HepG2 (cell line): ENCODE results near the gene IST1. TPM values are rescaled to one million over a fixed set of nuclear protein-coding genes. Genes with fewer than 3 reads are reported as not detected.

Experiments
- CENPT ChIP-seq: sonication (generic); formaldehyde crosslinking; IDR thresholded peaks from 2 replicates; pipeline ENCODE4 v1.8.0; 2022; ENCODE audit warnings: low read depth, mild to moderate bottlenecking, moderate library complexity, missing genetic modification reagents
- ELF1 ChIP-seq: sonication (generic); formaldehyde crosslinking; IDR thresholded peaks from 2 replicates; pipeline ENCODE4 v1.4.0; 2020; ENCODE audit warnings: missing genetic modification reagents
- FOXA3 ChIP-seq: IDR thresholded peaks from 2 replicates; pipeline ENCODE4 v1.6.1; 2016; ENCODE audit warnings: missing genetic modification reagents, missing compliant biosample characterization
- FOXO1 ChIP-seq: sonication (generic); formaldehyde crosslinking; IDR thresholded peaks from 2 replicates; pipeline ENCODE4 v1.4.0; 2020; ENCODE audit warnings: missing genetic modification reagents
- GZF1 ChIP-seq: sonication (generic); formaldehyde crosslinking; IDR thresholded peaks from 2 replicates; pipeline ENCODE4 v1.5.1; 2020; ENCODE audit warnings: mild to moderate bottlenecking, missing genetic modification reagents
- HNF4A ChIP-seq: sonication (generic); formaldehyde crosslinking; IDR thresholded peaks from 2 replicates; pipeline ENCODE4 v1.4.0; 2020; ENCODE audit warnings: missing genetic modification reagents
- MXI1 ChIP-seq: IDR thresholded peaks from 3 replicates; pipeline ENCODE4 v1.6.1; 2012; ENCODE audit warnings: low read depth, low read length, inconsistent platforms, borderline replicate concordance
- NCOA1 ChIP-seq: sonication (generic); formaldehyde crosslinking; IDR thresholded peaks from 2 replicates; pipeline ENCODE4 v1.9.0; 2021; ENCODE audit warnings: missing genetic modification reagents
- NONO ChIP-seq, 2 experiments: fragments of 450-650 bp in 1 of 2; sonication (generic) in 1 of 2; formaldehyde crosslinking in 1 of 2; IDR thresholded peaks in 1 of 2; conservative IDR thresholded peaks in 1 of 2; 2 replicates each; pipeline versions ENCODE4 v1.6.1 to v1.8.0; 2017 to 2022; ENCODE audit warnings: mild to moderate bottlenecking in 1 of 2, missing genetic modification reagents in 1 of 2, moderate library complexity in 1 of 2
- RFX1 ChIP-seq: fragments of 450-650 bp; IDR thresholded peaks from 2 replicates; pipeline ENCODE4 v1.6.1; 2017
- SRF ChIP-seq: IDR thresholded peaks from 2 replicates; pipeline ENCODE4 v1.6.1; 2011; ENCODE audit warnings: mild to moderate bottlenecking, low read depth, low read length, moderate library complexity
- SUZ12 ChIP-seq: fragments of 150-350 bp; IDR thresholded peaks from 2 replicates; pipeline ENCODE4 v1.6.1; 2014; ENCODE audit warnings: low read depth, low read length
- TBX2 ChIP-seq: sonication (generic); formaldehyde crosslinking; IDR thresholded peaks from 2 replicates; pipeline ENCODE4 v1.5.0; 2020; ENCODE audit warnings: missing genetic modification reagents, mild to moderate bottlenecking, borderline replicate concordance
- TBX3 ChIP-seq: fragments of 450-650 bp; IDR thresholded peaks from 2 replicates; pipeline ENCODE4 v1.6.1; 2017; ENCODE audit warnings: antibody characterized with exemption, mild to moderate bottlenecking, inconsistent platforms, borderline replicate concordance
- ZBTB21 ChIP-seq: sonication (generic); formaldehyde crosslinking; IDR thresholded peaks from 2 replicates; pipeline ENCODE4 v1.4.0; 2020; ENCODE audit warnings: missing genetic modification reagents
- ZEB1 ChIP-seq: IDR thresholded peaks from 2 replicates; pipeline ENCODE4 v1.6.1; 2012; ENCODE audit warnings: mild to moderate bottlenecking, low read depth, inconsistent platforms; ENCODE audit not compliant: insufficient replicate concordance
- ZMYM3 ChIP-seq: sonication (generic); formaldehyde crosslinking; IDR thresholded peaks from 2 replicates; pipeline ENCODE4 v1.5.1; 2020; ENCODE audit warnings: mild to moderate bottlenecking, missing genetic modification reagents
- ZNF10 ChIP-seq: sonication (generic); formaldehyde crosslinking; IDR thresholded peaks from 2 replicates; pipeline ENCODE4 v1.4.0; 2020; ENCODE audit warnings: mild to moderate bottlenecking, low read depth, missing genetic modification reagents, borderline replicate concordance
- ZNF136 ChIP-seq: sonication (generic); formaldehyde crosslinking; IDR thresholded peaks from 2 replicates; pipeline ENCODE4 v1.8.1; 2022; ENCODE audit warnings: low read depth, mild to moderate bottlenecking, moderate library complexity, missing genetic modification reagents
- ZNF143 ChIP-seq: sonication (generic); formaldehyde crosslinking; IDR thresholded peaks from 2 replicates; pipeline ENCODE4 v1.4.0; 2020; ENCODE audit warnings: missing genetic modification reagents
- ZNF317 ChIP-seq: sonication (generic); formaldehyde crosslinking; IDR thresholded peaks from 2 replicates; pipeline ENCODE4 v1.5.0; 2020; ENCODE audit warnings: mild to moderate bottlenecking, missing genetic modification reagents
- ZNF44 ChIP-seq: sonication (generic); formaldehyde crosslinking; IDR thresholded peaks from 2 replicates; pipeline ENCODE4 v1.5.1; 2020; ENCODE audit warnings: mild to moderate bottlenecking, missing genetic modification reagents
- ZNF563 ChIP-seq: sonication (generic); formaldehyde crosslinking; IDR thresholded peaks from 2 replicates; pipeline ENCODE4 v1.8.0; 2022; ENCODE audit warnings: mild to moderate bottlenecking, moderate library complexity, missing genetic modification reagents
- ZSCAN29 ChIP-seq: sonication (generic); formaldehyde crosslinking; conservative IDR thresholded peaks from 2 replicates; pipeline ENCODE4 v1.4.0; 2020; ENCODE audit warnings: mild to moderate bottlenecking, missing genetic modification reagents
- polyA plus RNA-seq, 8 experiments: library from polyadenylated mRNA; depleted of rRNA in 3 of 8; stranded (reverse) in 7 of 8; unstranded in 1 of 8; fragments of >200 nt; fragmentation: Illumina TruSeq in 4 of 8; extraction: Trizol in 4 of 8; gene quantifications; 2 replicates each; pipeline versions ENCODE4 v1.2.1 to v1.2.3, GENCODE V29; 2011 to 2016; ENCODE audit warnings: low read depth in 4 of 8, missing spikeins in 1 of 8, mixed read lengths in 1 of 8; ENCODE audit not compliant: insufficient read depth in 1 of 8
- total RNA-seq, 5 experiments: library from RNA; depleted of rRNA; stranded (reverse); fragments of >200 nt; fragmentation: Illumina TruSeq; extraction: Trizol; gene quantifications; 2 replicates each; pipeline ENCODE4 v1.2.3, GENCODE V29; 2016; ENCODE audit warnings: low read depth in 1 of 5
- TF ChIP-seq, protein P1 (sequence below): IDR thresholded peaks from 2 replicates; pipeline ENCODE4 v1.6.1; 2016; ENCODE audit warnings: low read depth
- TF ChIP-seq, protein P2 (sequence below): sonication (generic); formaldehyde crosslinking; IDR thresholded peaks from 2 replicates; pipeline ENCODE4 v1.5.0; 2020; ENCODE audit warnings: missing genetic modification reagents, mild to moderate bottlenecking, borderline replicate concordance
- TF ChIP-seq, protein P3 (sequence below): sonication (generic); formaldehyde crosslinking; IDR thresholded peaks from 2 replicates; pipeline ENCODE4 v1.4.0; 2020; ENCODE audit warnings: missing genetic modification reagents

The IST1 gene
- total and polyA plus RNA-seq, 2 of the 13 experiments (the other 11 are each of a cell fraction or from before 2014, with no cell fraction given), result 346 to 415 TPM

DNA sequence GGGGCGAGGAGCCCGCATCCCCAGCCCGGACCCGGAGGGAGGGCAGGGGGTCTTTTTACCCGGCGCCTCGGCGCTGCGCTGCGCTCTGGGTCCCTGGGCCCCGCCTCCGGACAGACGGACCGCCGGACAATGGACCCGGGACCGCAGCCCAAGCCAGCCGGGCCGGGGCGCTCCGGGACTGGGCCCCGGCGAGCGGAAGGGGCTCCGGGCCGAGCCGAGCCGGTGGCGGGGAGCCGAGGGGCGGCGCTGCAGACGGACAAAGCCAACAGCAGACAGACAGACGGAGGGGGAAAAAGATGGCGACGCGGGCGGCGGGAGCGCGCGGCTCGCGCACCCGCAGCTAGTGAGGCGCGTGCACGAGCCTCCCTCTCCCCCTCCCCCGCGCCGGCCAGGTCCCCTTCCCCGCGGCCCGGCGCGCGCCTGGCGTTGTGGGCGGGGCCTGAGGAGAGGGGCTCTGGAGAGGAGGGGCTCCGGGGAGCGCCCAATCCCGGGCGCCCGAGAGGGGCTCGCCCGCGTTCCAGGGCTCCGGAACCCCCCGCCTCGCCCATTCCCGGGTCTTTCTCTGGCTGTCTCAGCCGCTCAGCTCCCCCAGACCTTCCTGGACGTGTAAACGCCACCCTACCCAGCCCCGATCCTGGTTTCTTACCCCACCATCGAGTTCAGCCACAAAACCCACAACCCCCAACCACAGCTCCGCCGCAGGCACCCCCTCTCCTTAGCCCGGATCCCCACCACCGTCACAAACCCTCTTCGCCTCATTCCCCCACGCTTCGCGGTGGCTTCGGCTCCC is 11.3 kb upstream of the IST1 start, which contains the start of gene ZNF821 (continued):
- TF ChIP-seq, protein P1, sequence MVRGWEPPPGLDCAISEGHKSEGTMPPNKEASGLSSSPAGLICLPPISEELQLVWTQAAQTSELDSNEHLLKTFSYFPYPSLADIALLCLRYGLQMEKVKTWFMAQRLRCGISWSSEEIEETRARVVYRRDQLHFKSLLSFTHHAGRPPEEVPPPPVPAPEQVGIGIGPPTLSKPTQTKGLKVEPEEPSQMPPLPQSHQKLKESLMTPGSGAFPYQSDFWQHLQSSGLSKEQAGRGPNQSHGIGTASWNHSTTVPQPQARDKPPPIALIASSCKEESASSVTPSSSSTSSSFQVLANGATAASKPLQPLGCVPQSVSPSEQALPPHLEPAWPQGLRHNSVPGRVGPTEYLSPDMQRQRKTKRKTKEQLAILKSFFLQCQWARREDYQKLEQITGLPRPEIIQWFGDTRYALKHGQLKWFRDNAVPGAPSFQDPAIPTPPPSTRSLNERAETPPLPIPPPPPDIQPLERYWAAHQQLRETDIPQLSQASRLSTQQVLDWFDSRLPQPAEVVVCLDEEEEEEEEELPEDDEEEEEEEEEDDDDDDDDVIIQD (CRISPR knock-in tag), result no peak
- no peak for TF ChIP-seq FOXO1 (CRISPR knock-in tag)
- no peak for TF ChIP-seq SUZ12
- TF ChIP-seq GZF1, result 0 out of 2 replicates have a peak, but pooled peaks have one; percentile 21
- no peak for TF ChIP-seq ZNF317
- TF ChIP-seq ZEB1, result no peak
- no peak for TF ChIP-seq NONO (IDR thresholded peaks at IDR 0.05)
- TF ChIP-seq NONO (CRISPR knock-in tag; conservative IDR thresholded peaks at IDR 0.05), result no peak
- no peak for TF ChIP-seq RFX1
- TF ChIP-seq CENPT (CRISPR knock-in tag), result 0 out of 2 replicates have a peak, but pooled peaks have one; percentile 18
- no peak for TF ChIP-seq TBX3
- TF ChIP-seq ZNF563 (CRISPR knock-in tag), result 0 out of 2 replicates have a peak, but pooled peaks have one; percentile 23
- TF ChIP-seq, protein P2, sequence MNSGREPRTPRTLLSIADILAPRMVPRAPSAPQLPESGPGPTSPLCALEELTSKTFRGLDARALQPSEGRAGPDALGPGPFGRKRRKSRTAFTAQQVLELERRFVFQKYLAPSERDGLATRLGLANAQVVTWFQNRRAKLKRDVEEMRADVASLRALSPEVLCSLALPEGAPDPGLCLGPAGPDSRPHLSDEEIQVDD (CRISPR knock-in tag), result 0 out of 2 replicates have a peak, but pooled peaks have one; percentile 43
- peak; percentile 27; the same call in 1 of the 2 replicates for TF ChIP-seq TBX2 (CRISPR knock-in tag)
- TF ChIP-seq, protein P3, sequence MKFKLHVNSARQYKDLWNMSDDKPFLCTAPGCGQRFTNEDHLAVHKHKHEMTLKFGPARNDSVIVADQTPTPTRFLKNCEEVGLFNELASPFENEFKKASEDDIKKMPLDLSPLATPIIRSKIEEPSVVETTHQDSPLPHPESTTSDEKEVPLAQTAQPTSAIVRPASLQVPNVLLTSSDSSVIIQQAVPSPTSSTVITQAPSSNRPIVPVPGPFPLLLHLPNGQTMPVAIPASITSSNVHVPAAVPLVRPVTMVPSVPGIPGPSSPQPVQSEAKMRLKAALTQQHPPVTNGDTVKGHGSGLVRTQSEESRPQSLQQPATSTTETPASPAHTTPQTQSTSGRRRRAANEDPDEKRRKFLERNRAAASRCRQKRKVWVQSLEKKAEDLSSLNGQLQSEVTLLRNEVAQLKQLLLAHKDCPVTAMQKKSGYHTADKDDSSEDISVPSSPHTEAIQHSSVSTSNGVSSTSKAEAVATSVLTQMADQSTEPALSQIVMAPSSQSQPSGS (CRISPR knock-in tag), result 0 out of 2 replicates have a peak, but pooled peaks have one; percentile 13
- TF ChIP-seq ZMYM3 (CRISPR knock-in tag), result no peak
- no peak for TF ChIP-seq ZNF10
- TF ChIP-seq NCOA1 (CRISPR knock-in tag), result no peak
- 0 out of 2 replicates have a peak, but pooled peaks have one; percentile 6 for TF ChIP-seq ZNF143
- TF ChIP-seq ZBTB21 (CRISPR knock-in tag), result no peak
- no peak for TF ChIP-seq ZNF136 (CRISPR knock-in tag)
- no peak for TF ChIP-seq HNF4A (CRISPR knock-in tag)
- TF ChIP-seq ZNF44 (CRISPR knock-in tag), result no peak
- TF ChIP-seq FOXA3, result no peak; the same call in 1 of the 2 replicates
- no peak for TF ChIP-seq ELF1 (CRISPR knock-in tag)
- peak; percentile 11; the same call in 1 of the 3 replicates for TF ChIP-seq MXI1
- no peak for TF ChIP-seq SRF
- TF ChIP-seq ZSCAN29 (CRISPR knock-in tag), result peak; percentile 62; the same call in 1 of the 2 replicates
